Pons (tissue), 1 donor: ENCODE measurements around the gene ANTXRL.
"Not testable (repeated sequence)": the region's sequence is repeated elsewhere in the genome, so short reads cannot be mapped to it uniquely, and the experiment has no call there.

ENCODE experiments used
- DNase-seq: peaks from one replicate; pipeline ENCODE4 v3.0.0-alpha.2; 2016; ENCODE audit warnings: low spot score

The ANTXRL gene

DNA sequence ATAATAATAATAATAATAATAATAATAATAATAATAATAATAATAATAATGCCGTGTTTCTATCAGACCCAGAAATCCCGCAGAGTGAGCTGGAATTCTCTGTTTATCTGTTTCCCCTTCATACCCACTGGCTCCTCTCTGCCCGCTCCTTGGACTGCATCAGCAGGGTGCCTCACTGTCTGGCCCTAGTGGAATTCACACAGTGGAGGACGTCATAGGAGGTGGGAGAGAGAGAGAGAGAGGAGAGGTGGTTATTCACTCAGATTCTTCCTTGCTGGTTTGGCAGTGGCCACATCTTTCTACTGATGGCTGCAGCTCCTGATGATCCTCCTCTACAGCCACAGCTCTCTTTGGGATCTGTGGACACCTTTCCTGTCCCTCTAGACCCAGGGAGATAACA, 78.7 kb downstream of the ANTXRL start:
- DNase-seq = not testable (repeated sequence)

DNA sequence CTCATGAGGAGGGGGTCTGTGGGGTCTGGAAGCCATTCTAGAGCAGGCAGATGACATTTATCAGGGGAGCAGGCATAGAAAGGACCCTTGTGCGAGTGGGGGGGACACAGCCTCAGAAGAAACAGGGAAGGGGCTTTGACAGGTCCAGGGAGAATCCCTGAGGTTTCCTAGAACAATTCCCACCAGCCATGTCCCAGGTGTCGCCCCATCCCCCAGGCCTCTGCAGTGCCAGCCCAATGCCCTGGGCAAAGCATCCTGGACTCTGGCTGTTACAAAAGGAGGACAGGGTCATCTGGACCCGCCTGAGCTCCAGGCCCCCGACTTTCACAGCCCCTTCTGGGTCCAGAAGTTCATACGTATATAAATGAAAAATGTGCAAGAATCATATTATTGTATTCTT, 80.4 kb downstream of the ANTXRL start:
- not testable (repeated sequence) for DNase-seq

- not testable (repeated sequence) for DNase-seq
These were observed 81.0 kb downstream of the ANTXRL start for GRCh38 chr10:46367666-46368240.

DNA sequence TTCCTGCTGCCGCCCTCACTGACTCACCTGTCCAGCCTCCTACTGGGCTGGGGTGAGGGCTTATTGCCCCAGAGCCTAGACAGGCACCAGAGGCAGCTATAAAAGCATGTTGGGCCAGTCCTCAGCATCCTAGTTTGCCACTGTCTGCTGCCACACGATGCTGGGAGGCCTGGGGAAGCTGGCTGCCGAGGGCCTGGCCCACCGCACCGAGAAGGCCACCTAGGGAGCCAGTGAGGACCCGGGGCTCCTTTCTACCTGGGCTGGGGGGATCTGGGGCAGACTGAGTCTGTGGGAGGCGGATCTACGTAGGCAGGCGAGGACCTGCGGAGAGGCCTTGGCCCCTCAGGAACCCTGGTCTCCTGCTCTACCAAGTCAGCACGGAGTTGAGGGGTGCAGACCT, 82.2 kb downstream of the ANTXRL start:
- DNase-seq = not testable (repeated sequence)

DNA sequence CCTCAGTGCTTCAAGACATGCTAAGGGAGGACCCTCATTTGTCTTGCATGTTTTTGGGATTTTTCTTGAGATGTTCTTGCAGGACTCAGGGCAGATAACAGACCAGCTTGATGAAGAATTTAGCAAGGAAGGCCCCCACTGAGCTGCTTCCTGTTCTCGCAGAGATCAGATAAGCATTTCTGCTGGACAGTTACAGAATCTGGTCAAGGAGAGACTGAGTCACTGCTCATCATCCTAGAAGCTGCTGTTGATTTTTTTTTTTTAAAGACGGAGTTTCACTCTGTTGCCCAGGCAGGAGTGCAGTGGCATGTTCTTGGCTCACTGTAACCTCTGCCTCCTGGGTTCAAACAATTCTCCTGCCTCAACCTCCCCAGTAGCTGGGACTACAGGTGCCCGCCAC, 87.6 kb downstream of the ANTXRL start:
- DNase-seq = not testable (repeated sequence)

- DNase-seq = not testable (repeated sequence)
These were observed 88.6 kb downstream of the ANTXRL start, which contains the start of gene ANXA8L1 for GRCh38 chr10:46375406-46375805. TSS of gene ANXA8L1 (plus strand) at chr10:46375776. CDS start at chr10:46375852, 76 bp downstream.

DNA sequence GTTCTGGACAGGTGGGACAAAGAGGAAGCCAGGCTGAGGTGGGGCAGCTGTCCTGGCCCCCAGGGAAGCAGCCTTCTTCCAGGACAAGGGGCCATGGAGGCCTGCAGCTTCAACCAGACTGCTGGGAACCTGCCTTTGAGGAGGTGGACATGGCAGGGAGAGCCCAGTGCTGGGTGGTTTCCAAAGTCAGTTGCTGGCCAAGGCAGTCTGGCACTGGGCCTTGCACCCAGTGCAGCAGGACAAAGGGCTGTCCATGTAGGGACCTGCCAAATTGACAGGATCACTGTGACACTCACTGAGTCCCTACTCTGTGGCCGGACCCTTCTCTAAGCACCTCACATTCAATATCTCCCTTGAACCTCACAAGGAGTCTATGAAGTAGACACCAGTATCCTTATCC, 90.2 kb downstream of the ANTXRL start:
- DNase-seq = not testable (repeated sequence)

- not testable (repeated sequence) for DNase-seq
These were observed 90.9 kb downstream of the ANTXRL start for GRCh38 chr10:46377651-46378050.

DNA sequence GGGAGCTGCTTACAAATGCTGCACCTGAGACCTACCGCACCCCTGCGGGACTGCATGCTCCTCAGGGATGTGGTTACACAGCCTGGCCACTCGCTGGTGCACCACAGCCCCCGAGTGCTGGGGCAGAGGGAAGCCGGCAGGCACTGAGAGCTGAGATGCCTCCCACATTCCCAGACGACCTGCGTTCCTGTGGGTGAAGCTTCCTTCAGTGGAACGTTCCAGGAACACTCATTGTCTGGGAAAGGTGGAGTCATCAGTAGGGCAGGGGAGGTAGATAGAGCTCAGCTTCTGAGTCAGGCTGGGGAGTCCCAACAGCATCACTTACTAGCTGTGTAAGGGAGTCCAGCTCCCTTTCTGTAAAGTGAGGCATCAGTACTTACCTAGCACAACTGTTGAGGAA, 91.3 kb downstream of the ANTXRL start:
- not testable (repeated sequence) for DNase-seq

DNA sequence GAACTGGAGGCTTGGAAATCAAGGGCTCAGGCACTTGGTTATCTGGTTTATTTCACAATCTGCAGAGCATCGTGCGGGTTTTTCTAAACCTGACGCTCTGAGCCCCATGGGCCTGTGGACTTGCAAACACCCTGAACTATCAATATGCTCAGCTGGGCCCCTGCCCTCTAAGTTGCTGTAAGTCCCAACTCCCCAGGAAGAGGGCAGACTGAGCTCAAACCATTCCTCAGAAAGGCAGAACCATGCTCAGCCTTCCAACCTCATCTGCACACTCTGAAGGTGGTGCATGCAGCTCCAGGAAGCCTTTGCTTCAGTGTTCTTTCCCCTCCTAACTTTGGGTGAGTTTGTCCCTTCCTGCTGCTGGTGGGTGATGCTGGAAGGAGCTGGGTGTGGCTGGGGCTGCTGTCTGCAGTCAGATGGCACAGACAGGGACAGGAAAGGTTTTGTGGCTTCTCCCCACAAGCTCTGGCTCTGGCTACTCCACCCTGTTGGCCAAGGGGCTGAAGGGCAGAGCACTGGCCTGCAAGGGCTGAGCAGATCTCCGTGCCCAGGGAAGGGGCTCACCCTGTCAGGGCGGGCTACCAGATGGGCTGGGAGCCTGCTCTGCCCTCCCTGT, 92.5 kb downstream of the ANTXRL start:
- DNase-seq = not testable (repeated sequence)
